Measurements from ENCODE around the gene NSDHL.

GRCh38 chrX:152897222-152898131 lies 66.6 kb downstream of the NSDHL start, which contains the start of gene ZNF185:
- TF ChIP-seq CTCF (IDR thresholded peaks at IDR 0.05) = no peak
- TF ChIP-seq POLR2A (IDR thresholded peaks at IDR 0.05) = no peak
- no peak for TF ChIP-seq EP300 (IDR thresholded peaks at IDR 0.05)

Measured in ovary (tissue), 3 donors.